CD4-positive, alpha-beta T cell (primary cell): ENCODE measurements around the gene SH3D19. TPM values are rescaled to one million over a fixed set of nuclear protein-coding genes. Genes with fewer than 3 reads are reported as not detected.

Source experiments
- ATAC-seq: fragments of 200-7000 bp; cut with Tn5 transposase; one replicate; pipeline ENCODE4 v1.10.0; 2022; ENCODE audit warnings: mild to moderate bottlenecking; ENCODE audit not compliant: poor library complexity
- CTCF ChIA-PET: fragments of 350-600 bp; sonication (Branson Sonifier 250); formaldehyde crosslinking; loops from one replicate; lab custom pipeline; 2021; ENCODE audit warnings: antibody characterized with exemption, inconsistent platforms; lab: Charles Lee
- POLR2A ChIA-PET: fragments of 350-600 bp; sonication (Branson Sonifier 250); formaldehyde crosslinking; loops from one replicate; lab custom pipeline; 2021; ENCODE audit warnings: antibody characterized with exemption, inconsistent platforms; lab: Charles Lee
- DNase-seq, 14 experiments: peaks; one replicate each; pipeline ENCODE4 v3.0.0-alpha.2; 2013 to 2020; ENCODE audit warnings: mixed read lengths in 2 of 14
- H3K27ac ChIP-seq, 2 donors: one replicate each; pipeline versions ENCODE4 v1.5.1 to v1.7.0; 2013; ENCODE audit warnings: low read length in 2 of 2, low read depth in 1 of 2, mild to moderate bottlenecking in 1 of 2
- H3K27me3 ChIP-seq, 2 experiments: 1 replicate in 1 of 2; 2 replicates in 1 of 2; pipeline versions ENCODE4 v1.6.1 to v1.7.0; 2013; ENCODE audit warnings: low read length in 2 of 2, control low read depth in 1 of 2, mild to moderate bottlenecking in 1 of 2, moderate library complexity in 1 of 2; ENCODE audit not compliant: insufficient read depth in 2 of 2, control insufficient read depth in 1 of 2
- H3K36me3 ChIP-seq: one replicate; pipeline ENCODE4 v1.6.1; 2013; ENCODE audit warnings: low read length, control low read depth; ENCODE audit not compliant: insufficient read depth
- H3K4me1 ChIP-seq: one replicate; pipeline ENCODE4 v1.6.1; 2013; ENCODE audit warnings: low read length, control low read depth; ENCODE audit not compliant: insufficient read depth
- H3K4me3 ChIP-seq: one replicate; pipeline ENCODE4 v1.5.1; 2013; ENCODE audit warnings: mild to moderate bottlenecking, low read length, moderate library complexity
- H3K9me3 ChIP-seq, 2 experiments: 1 replicate in 1 of 2; 2 replicates in 1 of 2; pipeline versions ENCODE4 v1.6.1 to v1.7.0; 2013; ENCODE audit warnings: low read length in 2 of 2, mild to moderate bottlenecking in 2 of 2, control low read depth in 1 of 2, moderate library complexity in 1 of 2; ENCODE audit not compliant: control insufficient read depth in 1 of 2, insufficient read depth in 1 of 2
- H3K27ac Mint-ChIP-seq: one replicate; pipeline ENCODE4 v1.8.0; 2020; ENCODE audit warnings: mixed read lengths
- H3K27me3 Mint-ChIP-seq: one replicate; pipeline ENCODE4 v1.8.0; 2021; ENCODE audit warnings: mixed read lengths
- H3K36me3 Mint-ChIP-seq: one replicate; pipeline ENCODE4 v1.8.0; 2021; ENCODE audit warnings: low read depth, mixed read lengths
- H3K4me1 Mint-ChIP-seq: one replicate; pipeline ENCODE4 v1.8.0; 2021; ENCODE audit warnings: low read depth, mixed read lengths
- H3K4me3 Mint-ChIP-seq: one replicate; pipeline ENCODE4 v1.8.0; 2020; ENCODE audit warnings: mild to moderate bottlenecking, mixed read lengths
- H3K9me3 Mint-ChIP-seq: one replicate; pipeline ENCODE4 v1.8.0; 2020; ENCODE audit warnings: mixed read lengths
- intact Hi-C, 2 experiments: fragments of 100-400 bp; cut with DNase I in 1 of 2; cut with micrococcal nuclease in 1 of 2; formaldehyde crosslinking; loops; one replicate each; pipeline versions ENCODE4 v1.15.1 to v1.9.0; 2023 to 2025; cut with DNase I, micrococcal nuclease
- total RNA-seq, 174 experiments: library from RNA in 2 of 174; stranded (reverse) in 2 of 174; gene quantifications; one replicate each; pipeline ENCODE4 v1.2.3 and lab custom pipeline; 2021 to 2026
- TF ChIP-seq, protein P1 (sequence below): fragments of 200-600 bp; IDR thresholded peaks from one replicate; pipeline ENCODE4 v1.8.0; 2022; ENCODE audit warnings: antibody characterized with exemption, mild to moderate bottlenecking

SH3D19 gene
- total RNA-seq, 2 experiments from 2014 or later: 0.27 TPM; not detected in 1

GRCh38 chr4:151148261-151148660 lies 177.1 kb downstream of the SH3D19 start:
- Histone ChIP-seq H3K27ac (no peak overlapping the region), H3K36me3 (no peaks in the 10 kb centered on the region), H3K27me3 (no peaks in the 10 kb centered on the region), H3K4me3 (no peak overlapping the region), H3K9me3 (no peaks in the 10 kb centered on the region), H3K4me1 (no peaks in the 10 kb centered on the region)
- no peaks in the 10 kb centered on the region for H3K4me1 Mint-ChIP-seq
- H3K4me3 Mint-ChIP-seq: no peak overlapping the region
- H3K27me3 Mint-ChIP-seq: no peaks in the 10 kb centered on the region
- no peaks in the 10 kb centered on the region for H3K36me3 Mint-ChIP-seq
- no peak overlapping the region for H3K27ac Mint-ChIP-seq
- CTCF ChIA-PET: no interaction called here
- intact Hi-C loops: no loop called here
- TF ChIP-seq, protein P1, sequence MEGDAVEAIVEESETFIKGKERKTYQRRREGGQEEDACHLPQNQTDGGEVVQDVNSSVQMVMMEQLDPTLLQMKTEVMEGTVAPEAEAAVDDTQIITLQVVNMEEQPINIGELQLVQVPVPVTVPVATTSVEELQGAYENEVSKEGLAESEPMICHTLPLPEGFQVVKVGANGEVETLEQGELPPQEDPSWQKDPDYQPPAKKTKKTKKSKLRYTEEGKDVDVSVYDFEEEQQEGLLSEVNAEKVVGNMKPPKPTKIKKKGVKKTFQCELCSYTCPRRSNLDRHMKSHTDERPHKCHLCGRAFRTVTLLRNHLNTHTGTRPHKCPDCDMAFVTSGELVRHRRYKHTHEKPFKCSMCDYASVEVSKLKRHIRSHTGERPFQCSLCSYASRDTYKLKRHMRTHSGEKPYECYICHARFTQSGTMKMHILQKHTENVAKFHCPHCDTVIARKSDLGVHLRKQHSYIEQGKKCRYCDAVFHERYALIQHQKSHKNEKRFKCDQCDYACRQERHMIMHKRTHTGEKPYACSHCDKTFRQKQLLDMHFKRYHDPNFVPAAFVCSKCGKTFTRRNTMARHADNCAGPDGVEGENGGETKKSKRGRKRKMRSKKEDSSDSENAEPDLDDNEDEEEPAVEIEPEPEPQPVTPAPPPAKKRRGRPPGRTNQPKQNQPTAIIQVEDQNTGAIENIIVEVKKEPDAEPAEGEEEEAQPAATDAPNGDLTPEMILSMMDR: no peak
- POLR2A ChIA-PET: interaction anchor here (0.6 kb wide), 1 partner anchor 61 kb away, joined by 3 read pairs; no protein-coding TSS in a partner anchor
- no peak for DNase-seq
- H3K9me3 Mint-ChIP-seq: no peaks in the 10 kb centered on the region
- ATAC-seq: no peak

GRCh38 chr4:151147000-151147399 lies 178.4 kb downstream of the SH3D19 start:
- H3K27ac ChIP-seq: no peak overlapping the region
- H3K4me3 ChIP-seq: no peak overlapping the region
- H3K9me3 ChIP-seq: no peaks in the 10 kb centered on the region
- Mint-ChIP-seq H3K9me3 (no peaks in the 10 kb centered on the region), H3K36me3 (no peaks in the 10 kb centered on the region), H3K4me3 (no peak overlapping the region), H3K27me3 (no peaks in the 10 kb centered on the region), H3K27ac (no peak overlapping the region), H3K4me1 (no peaks in the 10 kb centered on the region)
- intact Hi-C loops: no loop called here
- no peaks in the 10 kb centered on the region for H3K4me1 ChIP-seq
- H3K27me3 ChIP-seq: no peaks in the 10 kb centered on the region
- TF ChIP-seq, protein P1: no peak
- ChIA-PET POLR2A (no interaction called here), CTCF (no interaction called here)
- no peak for ATAC-seq
- DNase-seq: no peak
- H3K36me3 ChIP-seq: no peaks in the 10 kb centered on the region

DNA sequence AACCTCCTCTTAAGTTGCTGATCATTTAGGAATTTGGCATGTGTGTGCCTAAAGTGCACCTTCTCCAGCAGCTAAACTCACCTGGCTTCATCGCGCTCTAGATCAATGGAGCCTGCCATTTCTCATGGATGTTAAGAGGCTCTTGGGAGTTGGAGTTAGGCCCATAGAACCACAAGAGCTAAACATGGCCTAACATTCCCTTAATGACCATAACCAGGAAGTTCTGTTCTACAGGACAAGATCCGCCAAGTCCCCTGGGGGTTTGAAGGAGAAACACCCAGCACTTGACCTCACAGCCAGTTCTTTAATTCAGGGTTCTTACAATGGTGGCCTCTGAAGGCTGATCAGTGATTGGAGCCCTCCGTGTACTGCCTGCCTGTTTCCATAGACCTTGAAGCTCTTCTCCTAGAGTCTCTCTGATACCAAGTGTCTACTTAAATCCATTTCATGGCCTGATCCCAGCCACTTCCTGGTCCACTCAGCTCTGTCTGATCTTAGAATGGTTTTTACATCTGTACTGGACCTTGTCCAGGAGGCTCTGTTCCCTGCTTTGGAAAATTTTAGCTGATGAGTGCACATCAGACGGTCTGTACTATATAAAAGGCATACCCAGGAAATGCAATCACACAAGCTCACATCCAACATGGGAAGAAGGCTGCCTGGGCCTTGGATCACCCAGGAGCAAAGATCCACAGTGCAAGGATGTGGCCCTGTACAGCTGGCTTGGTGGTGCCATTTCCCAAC lies 180.9 kb downstream of the SH3D19 start:
- TF ChIP-seq, protein P1: no peak
- H3K27me3 Mint-ChIP-seq: no peaks in the 10 kb centered on the region
- intact Hi-C loops: no loop called here
- no peaks in the 10 kb centered on the region for H3K9me3 ChIP-seq
- no peaks in the 10 kb centered on the region for H3K9me3 Mint-ChIP-seq
- H3K4me3 Mint-ChIP-seq: no peak overlapping the region
- ATAC-seq: no peak
- H3K27ac Mint-ChIP-seq: no peak overlapping the region
- no peaks in the 10 kb centered on the region for H3K36me3 Mint-ChIP-seq
- ChIA-PET CTCF (no interaction called here), POLR2A (no interaction called here)
- no peak for DNase-seq
- no peak overlapping the region for H3K4me3 ChIP-seq
- H3K36me3 ChIP-seq: no peaks in the 10 kb centered on the region
- H3K27me3 ChIP-seq: no peaks in the 10 kb centered on the region
- no peaks in the 10 kb centered on the region for H3K4me1 ChIP-seq
- no peaks in the 10 kb centered on the region for H3K4me1 Mint-ChIP-seq
- H3K27ac ChIP-seq: no peak overlapping the region
